Endothelial cell of umbilical vein (primary cell): ENCODE data around the gene DDX46. TPM values are rescaled to one million over a fixed set of nuclear protein-coding genes. Genes with fewer than 3 reads are reported as not detected.

Experiments
- BruUV-seq: library from RNA; stranded (reverse); fragments of 400-500 nt; replicated peaks from 2 replicates; lab custom pipeline; 2021; lab: Mats Ljungman, UMichigan
- CTCF ChIA-PET: fragments of 300-600, 350-600 bp; sonication (Branson Sonifier 250); formaldehyde crosslinking; loops from one replicate; lab custom pipeline; 2021; ENCODE audit warnings: antibody characterized with exemption, inconsistent platforms; lab: Charles Lee
- POLR2A ChIA-PET: fragments of 300-600, 350-600 bp; sonication (Branson Sonifier 250); formaldehyde crosslinking; loops from one replicate; lab custom pipeline; 2021; ENCODE audit warnings: antibody characterized with exemption, inconsistent platforms; lab: Charles Lee
- DNase-seq: peaks from one replicate; pipeline ENCODE4 v3.0.0-alpha.2; 2011; ENCODE audit warnings: low read depth, low spot score
- FAIRE-seq: peaks from 2 replicates; lab custom pipeline; 2011; peaks lifted over from hg19 to GRCh38; lab: Jason Lieb, UNC
- H2AFZ ChIP-seq: 2 replicates; pipeline ENCODE4 v1.6.0; 2012; ENCODE audit warnings: low read depth, low read length, control low read depth, inconsistent platforms
- H3K27ac ChIP-seq: 2 replicates; pipeline ENCODE4 v1.5.1; 2011; ENCODE audit warnings: low read depth, mild to moderate bottlenecking, control low read depth, low read length, moderate library complexity; ENCODE audit not compliant: insufficient read depth
- H3K27me3 ChIP-seq, 2 experiments: 2 replicates each; pipeline versions ENCODE4 v1.6.0 to v1.6.1; 2011; ENCODE audit warnings: low read length in 2 of 2, mixed read lengths in 1 of 2; ENCODE audit not compliant: control insufficient read depth in 2 of 2, insufficient read depth in 2 of 2
- H3K36me3 ChIP-seq, 2 experiments: 2 replicates in 1 of 2; 3 replicates in 1 of 2; pipeline ENCODE4 v1.5.1; 2011; ENCODE audit warnings: low read length in 2 of 2, mild to moderate bottlenecking in 1 of 2, moderate library complexity in 1 of 2; ENCODE audit not compliant: control insufficient read depth in 2 of 2, insufficient read depth in 2 of 2; ENCODE audit errors: extremely low read depth in 1 of 2
- H3K4me1 ChIP-seq: 3 replicates; pipeline ENCODE4 v1.5.1; 2011; ENCODE audit warnings: mild to moderate bottlenecking, low read length; ENCODE audit not compliant: control insufficient read depth, insufficient read depth; ENCODE audit errors: extremely low read depth
- H3K4me2 ChIP-seq: 2 replicates; pipeline ENCODE4 v1.6.1; 2011; ENCODE audit warnings: low read length, control low read depth, mixed read lengths; ENCODE audit not compliant: insufficient read depth
- H3K4me3 ChIP-seq, 3 experiments: fragments of 200-600 bp in 1 of 3; sonication (generic), shearing (Covaris generic) in 1 of 3; replicated peaks in 1 of 3; 2 replicates each; pipeline ENCODE4 v1.5.1; 2011 to 2016; ENCODE audit warnings: control low read depth in 3 of 3, low read length in 3 of 3, mild to moderate bottlenecking in 2 of 3, inconsistent platforms in 1 of 3, low read depth in 1 of 3, moderate library complexity in 1 of 3; ENCODE audit not compliant: insufficient read depth in 1 of 3
- H3K79me2 ChIP-seq: 2 replicates; pipeline ENCODE4 v1.6.0; 2012; ENCODE audit warnings: low read length, inconsistent platforms; ENCODE audit not compliant: control insufficient read depth, insufficient read depth
- H3K9ac ChIP-seq: replicated peaks from 2 replicates; pipeline ENCODE3; 2011; ENCODE audit warnings: low read length, control low read depth; ENCODE audit not compliant: insufficient read depth; ENCODE audit errors: extremely low read depth
- H3K9me1 ChIP-seq: replicated peaks from 3 replicates; pipeline ENCODE4 v1.6.0; 2011; ENCODE audit warnings: mild to moderate bottlenecking, low read length; ENCODE audit not compliant: control insufficient read depth, insufficient read depth; ENCODE audit errors: extremely low read depth
- H3K9me3 ChIP-seq: replicated peaks from 2 replicates; pipeline ENCODE4 v1.5.1; 2012; ENCODE audit warnings: low read length, inconsistent platforms; ENCODE audit not compliant: control insufficient read depth, insufficient read depth
- H4K20me1 ChIP-seq: replicated peaks from 2 replicates; pipeline ENCODE3; 2011; ENCODE audit warnings: mild to moderate bottlenecking, low read length; ENCODE audit not compliant: control insufficient read depth, insufficient read depth; ENCODE audit errors: extremely low read depth
- EZH2 ChIP-seq: IDR thresholded peaks from 2 replicates; pipeline ENCODE4 v1.6.1; 2012; ENCODE audit warnings: borderline replicate concordance, low read depth, mild to moderate bottlenecking, moderate library complexity, low read length, inconsistent platforms; ENCODE audit not compliant: severe bottlenecking
- FOS ChIP-seq: IDR thresholded peaks from 2 replicates; pipeline ENCODE4 v1.6.1; 2011; ENCODE audit warnings: mild to moderate bottlenecking, low read length, moderate library complexity, borderline replicate concordance; ENCODE audit not compliant: insufficient read depth
- GATA2 ChIP-seq: IDR thresholded peaks from 2 replicates; pipeline ENCODE4 v1.7.0; 2011; ENCODE audit warnings: low read depth, mild to moderate bottlenecking, moderate library complexity, mixed read lengths, low read length; ENCODE audit not compliant: insufficient read length, insufficient read depth
- JUN ChIP-seq: IDR thresholded peaks from 2 replicates; pipeline ENCODE4 v1.6.1; 2011; ENCODE audit warnings: borderline replicate concordance, low read depth; ENCODE audit not compliant: insufficient read length, insufficient read depth
- MYC ChIP-seq: IDR thresholded peaks from one replicate; pipeline ENCODE4 v1.6.1; 2011; ENCODE audit warnings: mild to moderate bottlenecking, low read depth, low read length
- POLR2A ChIP-seq: IDR thresholded peaks from 2 replicates; pipeline ENCODE4 v1.6.1; 2012; ENCODE audit warnings: low read depth, mild to moderate bottlenecking, control low read depth, low read length
- POLR2AphosphoS5 ChIP-seq: IDR thresholded peaks from 2 replicates; pipeline ENCODE4 v1.6.1; 2012; ENCODE audit warnings: low read depth, mild to moderate bottlenecking, control low read depth, low read length, moderate library complexity; ENCODE audit not compliant: insufficient read depth
- dilution Hi-C: fragments of 300-500 bp; cut with MboI; formaldehyde crosslinking; loops from one replicate; pipeline ENCODE4 v1.15.0; 2019; ENCODE audit warnings: low sequenced_read_pairs; ENCODE audit not compliant: extremely low pct_ligation_motif_present
- intact Hi-C: fragments of 100-400 bp; cut with micrococcal nuclease; formaldehyde crosslinking; loops from one replicate; pipeline ENCODE4 v1.10.0; 2022
- polyA plus RNA-seq, 4 experiments: library from polyadenylated mRNA; depleted of rRNA in 3 of 4; stranded (reverse) in 3 of 4; unstranded in 1 of 4; fragments of >200 nt; gene quantifications; 2 replicates each; pipeline versions ENCODE4 v1.2.1 to v1.2.3, GENCODE V29; 2011 to 2012; ENCODE audit warnings: missing spikeins in 1 of 4
- total RNA-seq: library from RNA; stranded (reverse); gene quantifications from 2 replicates; pipeline ENCODE4 v1.2.3, GENCODE V29; 2021
- TF ChIP-seq, protein P1 (sequence below): IDR thresholded peaks from 2 replicates; pipeline ENCODE4 v1.6.1; 2011; ENCODE audit not compliant: insufficient read depth, insufficient read length
- TF ChIP-seq, protein P2 (sequence below), 2 donors: IDR thresholded peaks; 1 replicate in 1 of 2; 2 replicates in 1 of 2; pipeline ENCODE4 v1.5.1; 2011; ENCODE audit warnings: low read length in 2 of 2, mild to moderate bottlenecking in 2 of 2, moderate library complexity in 2 of 2, control low read depth in 1 of 2, inconsistent platforms in 1 of 2, low read depth in 1 of 2; ENCODE audit not compliant: insufficient read depth in 1 of 2; ENCODE audit errors: extremely low read depth in 1 of 2

The DDX46 gene
- total and polyA plus RNA-seq, 2 donors (not counting 3 experiments of a cell fraction or from before 2014, with no cell fraction given): 16.0 to 65.2 TPM

DNA sequence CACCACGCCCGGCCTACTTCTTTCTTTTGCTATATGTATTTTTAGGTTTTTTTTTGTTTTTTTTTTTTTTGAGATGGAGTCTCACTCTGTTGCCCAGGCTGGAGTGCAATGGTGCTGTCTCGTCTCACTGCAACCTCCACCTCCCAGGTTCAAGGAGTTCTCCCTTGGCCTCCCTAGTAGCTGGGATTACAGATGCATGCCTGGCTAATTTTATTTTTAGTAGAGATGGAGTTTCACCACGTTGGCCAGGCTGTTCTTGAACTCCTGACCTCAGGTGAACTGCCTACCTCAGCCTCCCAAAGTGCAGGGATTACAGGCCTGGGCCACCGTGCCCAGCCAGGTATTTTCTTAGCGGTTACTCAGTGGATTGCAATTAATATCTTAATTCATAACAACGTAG lies 63.3 kb downstream of the DDX46 start:
- H3K9me1 ChIP-seq: no peaks in the 10 kb centered on the region
- TF ChIP-seq, protein P1, sequence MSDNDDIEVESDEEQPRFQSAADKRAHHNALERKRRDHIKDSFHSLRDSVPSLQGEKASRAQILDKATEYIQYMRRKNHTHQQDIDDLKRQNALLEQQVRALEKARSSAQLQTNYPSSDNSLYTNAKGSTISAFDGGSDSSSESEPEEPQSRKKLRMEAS: no peak
- TF ChIP-seq MYC (no peak), EZH2 (no peak), POLR2AphosphoS5 (no peak), FOS (no peak), POLR2A (no peak), GATA2 (no peak), JUN (no peak)
- TF ChIP-seq, protein P2, sequence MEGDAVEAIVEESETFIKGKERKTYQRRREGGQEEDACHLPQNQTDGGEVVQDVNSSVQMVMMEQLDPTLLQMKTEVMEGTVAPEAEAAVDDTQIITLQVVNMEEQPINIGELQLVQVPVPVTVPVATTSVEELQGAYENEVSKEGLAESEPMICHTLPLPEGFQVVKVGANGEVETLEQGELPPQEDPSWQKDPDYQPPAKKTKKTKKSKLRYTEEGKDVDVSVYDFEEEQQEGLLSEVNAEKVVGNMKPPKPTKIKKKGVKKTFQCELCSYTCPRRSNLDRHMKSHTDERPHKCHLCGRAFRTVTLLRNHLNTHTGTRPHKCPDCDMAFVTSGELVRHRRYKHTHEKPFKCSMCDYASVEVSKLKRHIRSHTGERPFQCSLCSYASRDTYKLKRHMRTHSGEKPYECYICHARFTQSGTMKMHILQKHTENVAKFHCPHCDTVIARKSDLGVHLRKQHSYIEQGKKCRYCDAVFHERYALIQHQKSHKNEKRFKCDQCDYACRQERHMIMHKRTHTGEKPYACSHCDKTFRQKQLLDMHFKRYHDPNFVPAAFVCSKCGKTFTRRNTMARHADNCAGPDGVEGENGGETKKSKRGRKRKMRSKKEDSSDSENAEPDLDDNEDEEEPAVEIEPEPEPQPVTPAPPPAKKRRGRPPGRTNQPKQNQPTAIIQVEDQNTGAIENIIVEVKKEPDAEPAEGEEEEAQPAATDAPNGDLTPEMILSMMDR (IDR thresholded peaks at IDR 0.05; ENCODE audit: extremely low read depth in 1 of 2, insufficient read depth in 1 of 2, low read depth in 1 of 2, low read length in 2 of 2): no peak

More for the DNA sequence above, 63.3 kb downstream of the DDX46 start:
- Histone ChIP-seq H2AFZ (no peak overlapping the region), H3K9me3 (no peaks in the 10 kb centered on the region), H3K4me2 (no peak overlapping the region), H3K27ac (no peak overlapping the region), H3K4me1 (peaks cover 3% of the 10 kb centered on the region), H3K9ac (no peak overlapping the region), H3K27me3 (no peaks in the 10 kb centered on the region), H3K36me3 (peaks cover 10 to 21% of the 10 kb centered on the region in 2 experiments), H3K4me3 (no peak overlapping the region), H4K20me1 (no peaks in the 10 kb centered on the region), H3K79me2 (peaks cover 1% of the 10 kb centered on the region)
- FAIRE-seq: no peak
- intact Hi-C loops (no loop called here), dilution Hi-C loops (no loop called here)
- POLR2A ChIA-PET: no interaction called here
- CTCF ChIA-PET: interaction anchor here (1.7 kb wide), 1 partner anchor 11 kb away, joined by 3 read pairs; no protein-coding TSS in a partner anchor
- no peak for DNase-seq
- no TSS peak for BruUV-seq
